Naive thymus-derived CD4-positive, alpha-beta T cell (primary cell): Measurements from ENCODE around the gene ZCCHC14. TPM values are rescaled to one million over a fixed set of nuclear protein-coding genes. Genes with fewer than 3 reads are reported as not detected.

Experiments used
- ATAC-seq: fragments of 150-1000 bp; cut with Tn5 transposase; 2 replicates; pipeline ENCODE4 v1.10.0; 2021; ENCODE audit warnings: mild to moderate bottlenecking, moderate library complexity
- CTCF ChIA-PET: fragments of 350-600 bp; sonication (Branson Sonifier 250); formaldehyde crosslinking; loops from one replicate; lab custom pipeline; 2021; ENCODE audit warnings: antibody characterized with exemption; lab: Charles Lee
- POLR2A ChIA-PET: fragments of 350-600 bp; sonication (Branson Sonifier 250); formaldehyde crosslinking; loops from one replicate; lab custom pipeline; 2021; ENCODE audit warnings: antibody characterized with exemption, inconsistent platforms; lab: Charles Lee
- DNase-seq, 9 donors: peaks; one replicate each; pipeline versions ENCODE4 v3.0.0 to v3.0.0-alpha.2; 2020 to 2022; ENCODE audit warnings: mixed read lengths in 1 of 9
- H3K27ac ChIP-seq: one replicate; pipeline ENCODE4 v1.7.0; 2013; ENCODE audit warnings: mild to moderate bottlenecking, low read depth, low read length, moderate library complexity
- H3K27me3 ChIP-seq, 2 donors: one replicate each; pipeline ENCODE4 v1.7.0; 2013; ENCODE audit warnings: low read length in 2 of 2, mild to moderate bottlenecking in 2 of 2, moderate library complexity in 2 of 2; ENCODE audit not compliant: control insufficient read depth in 2 of 2, insufficient read depth in 2 of 2
- H3K36me3 ChIP-seq, 3 experiments: 1 replicate in 2 of 3; 2 replicates in 1 of 3; pipeline ENCODE4 v1.7.0; 2013; ENCODE audit warnings: low read length in 3 of 3, mild to moderate bottlenecking in 3 of 3, moderate library complexity in 1 of 3; ENCODE audit not compliant: insufficient read depth in 3 of 3, control insufficient read depth in 2 of 3
- H3K4me1 ChIP-seq, 2 donors: one replicate each; pipeline ENCODE4 v1.7.0; 2013; ENCODE audit warnings: low read length in 2 of 2, mild to moderate bottlenecking in 2 of 2, moderate library complexity in 1 of 2; ENCODE audit not compliant: control insufficient read depth in 2 of 2, insufficient read depth in 2 of 2
- H3K4me3 ChIP-seq: 2 replicates; pipeline ENCODE4 v1.7.0; 2013; ENCODE audit warnings: mild to moderate bottlenecking, low read length
- H3K9me3 ChIP-seq, 3 experiments: 1 replicate in 2 of 3; 2 replicates in 1 of 3; pipeline ENCODE4 v1.7.0; 2013; ENCODE audit warnings: low read length in 3 of 3; ENCODE audit not compliant: control insufficient read depth in 2 of 3
- H3K27ac Mint-ChIP-seq, 9 donors: one replicate each; pipeline ENCODE4 v1.8.0; 2020 to 2022; ENCODE audit warnings: mixed read lengths in 9 of 9, mild to moderate bottlenecking in 8 of 9, moderate library complexity in 5 of 9, inconsistent platforms in 2 of 9
- H3K27me3 Mint-ChIP-seq, 5 donors: one replicate each; pipeline ENCODE4 v1.8.0; 2021 to 2022; ENCODE audit warnings: mixed read lengths in 5 of 5, mild to moderate bottlenecking in 1 of 5
- H3K36me3 Mint-ChIP-seq, 5 donors: one replicate each; pipeline ENCODE4 v1.8.0; 2020 to 2022; ENCODE audit warnings: mixed read lengths in 5 of 5, mild to moderate bottlenecking in 3 of 5, inconsistent platforms in 1 of 5
- H3K4me1 Mint-ChIP-seq, 7 donors: one replicate each; pipeline ENCODE4 v1.8.0; 2020 to 2022; ENCODE audit warnings: mixed read lengths in 7 of 7, mild to moderate bottlenecking in 3 of 7, inconsistent platforms in 1 of 7
- H3K4me3 Mint-ChIP-seq, 10 donors: one replicate each; pipeline ENCODE4 v1.8.0; 2020 to 2022; ENCODE audit warnings: mild to moderate bottlenecking in 10 of 10, mixed read lengths in 10 of 10, moderate library complexity in 6 of 10, inconsistent platforms in 2 of 10
- H3K9me3 Mint-ChIP-seq, 11 donors: one replicate each; pipeline ENCODE4 v1.8.0; 2020 to 2022; ENCODE audit warnings: mixed read lengths in 11 of 11, mild to moderate bottlenecking in 4 of 11, inconsistent platforms in 1 of 11, moderate library complexity in 1 of 11
- intact Hi-C, 2 donors: fragments of 100-400 bp; cut with micrococcal nuclease; formaldehyde crosslinking; loops; one replicate each; pipeline ENCODE4 v1.15.1; 2023
- polyA plus RNA-seq, 2 donors: library from polyadenylated mRNA; unstranded; fragments of 300-500 nt; fragmentation: Illumina TruSeq; gene quantifications; one replicate each; pipeline ENCODE4 v1.2.3, GENCODE V29; 2021
- total RNA-seq, 6 experiments: library from RNA in 5 of 6; stranded (reverse) in 5 of 6; gene quantifications; 1 replicate in 5 of 6; 2 replicates in 1 of 6; pipeline ENCODE4 v1.2.3 and lab custom pipeline; 2021 to 2026

Gene ZCCHC14
- total and polyA plus RNA-seq, 7 experiments from 2014 or later: 0.64 to 34.2 (median 18.3) TPM

DNA sequence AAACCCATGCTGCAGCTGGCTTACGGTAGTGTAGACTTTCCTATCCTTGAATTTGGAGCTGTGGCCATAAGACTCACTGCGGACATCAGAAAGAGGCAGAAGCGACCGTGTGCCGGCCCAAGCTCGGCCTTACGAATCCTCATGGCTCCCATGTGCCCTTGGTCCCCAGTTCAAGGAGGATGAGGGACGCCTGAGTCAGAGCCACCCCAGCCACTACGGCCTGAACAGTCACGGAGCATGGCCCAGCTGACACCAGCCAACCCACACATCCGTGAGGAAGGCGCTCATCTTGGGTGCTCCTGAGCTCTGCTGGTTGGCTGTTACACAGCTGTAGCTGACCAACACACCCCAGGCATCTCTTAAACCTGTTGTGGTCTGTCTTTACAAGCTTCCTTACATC is 44.0 kb downstream of the ZCCHC14 start:
- intact Hi-C loops: no loop called here
- no peak overlapping the region for H3K4me3 Mint-ChIP-seq
- H3K9me3 ChIP-seq: no peaks in the 10 kb centered on the region
- POLR2A ChIA-PET: no interaction called here
- H3K27me3 Mint-ChIP-seq: no peaks in the 10 kb centered on the region
- no peak overlapping the region for H3K27ac ChIP-seq
- H3K27me3 ChIP-seq: no peaks in the 10 kb centered on the region
- peaks cover 12 to 65% (median 32%) of the 10 kb centered on the region in 5 donors for H3K36me3 Mint-ChIP-seq
- no peaks in the 10 kb centered on the region for H3K4me1 ChIP-seq
- no peak for ATAC-seq
- no peaks in the 10 kb centered on the region for H3K9me3 Mint-ChIP-seq
- no peak overlapping the region for H3K4me3 ChIP-seq
- no peak for DNase-seq
- CTCF ChIA-PET: no interaction called here
- peak overlapping the region in 2 of 9 donors; percentile 51 to 81 for H3K27ac Mint-ChIP-seq
- H3K36me3 ChIP-seq: peaks cover 0 to 55% (median 0%) of the 10 kb centered on the region in 3 experiments
- peaks cover 0 to 19% (median 5%) of the 10 kb centered on the region in 7 donors for H3K4me1 Mint-ChIP-seq

- H3K27ac ChIP-seq: no peak overlapping the region
- Mint-ChIP-seq H3K27me3 (no peaks in the 10 kb centered on the region), H3K27ac (peak overlapping the region in 1 of 9 donors; percentile 71), H3K4me3 (no peak overlapping the region), H3K9me3 (no peaks in the 10 kb centered on the region), H3K36me3 (peaks cover 12 to 56% (median 34%) of the 10 kb centered on the region in 5 donors), H3K4me1 (peaks cover 0 to 11% (median 5%) of the 10 kb centered on the region in 7 donors)
- peaks cover 0 to 40% (median 0%) of the 10 kb centered on the region in 3 experiments for H3K36me3 ChIP-seq
- no peaks in the 10 kb centered on the region for H3K27me3 ChIP-seq
- CTCF ChIA-PET: no interaction called here
- no peaks in the 10 kb centered on the region for H3K4me1 ChIP-seq
- POLR2A ChIA-PET: no interaction called here
- H3K9me3 ChIP-seq: no peaks in the 10 kb centered on the region
- DNase-seq (no peak), ATAC-seq (no peak)
- intact Hi-C loops: no loop called here
- no peak overlapping the region for H3K4me3 ChIP-seq
Observed at GRCh38 chr16:87447323-87447722, 45.5 kb downstream of the ZCCHC14 start.

DNA sequence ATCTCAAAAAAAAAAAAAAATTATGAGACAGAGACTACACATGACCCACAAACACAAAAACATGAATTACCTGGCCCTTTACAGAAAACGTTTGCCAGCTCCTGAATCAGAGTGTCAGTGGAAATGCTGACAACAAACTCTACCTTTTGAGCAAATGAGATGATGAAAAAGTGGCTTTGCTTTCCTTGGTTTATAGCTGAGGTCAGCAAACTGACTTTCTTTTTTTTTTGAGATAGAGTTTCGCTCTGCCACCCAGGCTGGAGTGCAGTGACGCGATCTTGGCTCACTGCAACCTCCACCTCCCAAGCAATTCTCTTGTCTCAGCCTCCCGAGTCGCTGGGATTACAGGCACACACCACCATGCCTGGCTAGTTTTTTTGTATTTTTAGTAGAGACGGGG is 46.3 kb downstream of the ZCCHC14 start:
- Mint-ChIP-seq H3K27ac (no peak overlapping the region), H3K4me1 (peaks cover 0 to 9% (median 4%) of the 10 kb centered on the region in 7 donors), H3K27me3 (no peaks in the 10 kb centered on the region), H3K4me3 (no peak overlapping the region), H3K36me3 (peaks cover 12 to 55% (median 33%) of the 10 kb centered on the region in 5 donors), H3K9me3 (no peaks in the 10 kb centered on the region)
- Histone ChIP-seq H3K36me3 (peaks cover 0 to 37% (median 0%) of the 10 kb centered on the region in 3 experiments), H3K4me3 (no peak overlapping the region), H3K27me3 (no peaks in the 10 kb centered on the region), H3K27ac (no peak overlapping the region), H3K9me3 (no peaks in the 10 kb centered on the region), H3K4me1 (no peaks in the 10 kb centered on the region)
- ATAC-seq (no peak), DNase-seq (no peak)
- intact Hi-C loops: no loop called here
- ChIA-PET CTCF (interaction anchor here (0.6 to 0.7 kb wide), 2 partner anchors 42 to 191 kb away, joined by 4 read pairs; no protein-coding TSS in a partner anchor), POLR2A (no interaction called here)

DNA sequence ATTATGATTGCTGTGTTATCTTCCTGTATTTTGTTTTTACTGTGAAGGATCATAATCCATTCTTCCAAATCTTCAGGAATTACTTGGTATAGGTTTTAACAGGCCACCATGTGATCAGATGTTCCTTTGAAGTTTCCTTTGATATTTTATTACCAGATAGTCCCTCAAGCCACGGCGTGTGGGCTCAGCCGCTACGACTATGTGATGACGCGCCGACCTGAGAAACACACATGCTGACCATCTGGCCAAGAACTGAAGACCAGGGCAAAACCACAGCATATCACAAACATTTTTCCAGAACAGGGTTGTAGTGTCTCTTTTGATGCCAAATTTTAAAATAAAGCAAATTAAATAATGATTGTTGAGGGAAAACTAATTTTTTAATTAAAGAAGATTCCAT is 47.3 kb downstream of the ZCCHC14 start:
- no peak overlapping the region for H3K4me3 Mint-ChIP-seq
- DNase-seq (no peak), ATAC-seq (no peak)
- peaks cover 0 to 8% (median 4%) of the 10 kb centered on the region in 7 donors for H3K4me1 Mint-ChIP-seq
- Histone ChIP-seq H3K27ac (no peak overlapping the region), H3K4me1 (no peaks in the 10 kb centered on the region), H3K36me3 (peaks cover 0 to 36% (median 0%) of the 10 kb centered on the region in 3 experiments), H3K27me3 (no peaks in the 10 kb centered on the region), H3K9me3 (no peaks in the 10 kb centered on the region), H3K4me3 (no peak overlapping the region)
- ChIA-PET CTCF (no interaction called here), POLR2A (no interaction called here)
- intact Hi-C loops: no loop called here
- H3K36me3 Mint-ChIP-seq: peaks cover 12 to 59% (median 34%) of the 10 kb centered on the region in 5 donors
- H3K27me3 Mint-ChIP-seq: no peaks in the 10 kb centered on the region
- no peaks in the 10 kb centered on the region for H3K9me3 Mint-ChIP-seq
- H3K27ac Mint-ChIP-seq: peak overlapping the region in 1 of 9 donors; percentile 47

- Mint-ChIP-seq H3K27me3 (no peaks in the 10 kb centered on the region), H3K4me1 (peaks cover 0 to 8% (median 4%) of the 10 kb centered on the region in 7 donors), H3K27ac (no peak overlapping the region), H3K9me3 (no peaks in the 10 kb centered on the region), H3K4me3 (no peak overlapping the region), H3K36me3 (peaks cover 12 to 53% (median 34%) of the 10 kb centered on the region in 5 donors)
- Histone ChIP-seq H3K36me3 (peaks cover 0 to 35% (median 0%) of the 10 kb centered on the region in 3 experiments), H3K4me1 (no peaks in the 10 kb centered on the region), H3K9me3 (no peaks in the 10 kb centered on the region), H3K27ac (no peak overlapping the region), H3K27me3 (no peaks in the 10 kb centered on the region), H3K4me3 (no peak overlapping the region)
- DNase-seq (no peak), ATAC-seq (no peak)
- ChIA-PET CTCF (no interaction called here), POLR2A (no interaction called here)
- intact Hi-C loops: no loop called here
Observed at GRCh38 chr16:87443964-87444363, 48.9 kb downstream of the ZCCHC14 start.

- Mint-ChIP-seq H3K27me3 (no peaks in the 10 kb centered on the region), H3K27ac (peak overlapping the region in 1 of 9 donors; percentile 10), H3K36me3 (peaks cover 9 to 43% (median 27%) of the 10 kb centered on the region in 5 donors), H3K9me3 (no peaks in the 10 kb centered on the region), H3K4me1 (peaks cover 0 to 12% (median 4%) of the 10 kb centered on the region in 7 donors), H3K4me3 (no peak overlapping the region)
- Histone ChIP-seq H3K36me3 (peaks cover 0 to 25% (median 0%) of the 10 kb centered on the region in 3 experiments), H3K4me3 (no peak overlapping the region), H3K9me3 (no peaks in the 10 kb centered on the region), H3K27me3 (no peaks in the 10 kb centered on the region), H3K4me1 (no peaks in the 10 kb centered on the region), H3K27ac (no peak overlapping the region)
- ATAC-seq (no peak), DNase-seq (no peak)
- intact Hi-C loops: no loop called here
- ChIA-PET CTCF (no interaction called here), POLR2A (no interaction called here)
Observed at GRCh38 chr16:87443016-87443415, 49.8 kb downstream of the ZCCHC14 start.

- no peaks in the 10 kb centered on the region for H3K27me3 ChIP-seq
- peaks cover 0 to 13% (median 4%) of the 10 kb centered on the region in 7 donors for H3K4me1 Mint-ChIP-seq
- H3K9me3 Mint-ChIP-seq: no peaks in the 10 kb centered on the region
- DNase-seq (no peak), ATAC-seq (no peak)
- no peak overlapping the region for H3K4me3 ChIP-seq
- intact Hi-C loops: no loop called here
- no peak overlapping the region for H3K27ac ChIP-seq
- H3K4me3 Mint-ChIP-seq: no peak overlapping the region
- H3K27me3 Mint-ChIP-seq: no peaks in the 10 kb centered on the region
- POLR2A ChIA-PET: no interaction called here
- peaks cover 9 to 39% (median 25%) of the 10 kb centered on the region in 5 donors for H3K36me3 Mint-ChIP-seq
- H3K9me3 ChIP-seq: no peaks in the 10 kb centered on the region
- H3K36me3 ChIP-seq: peaks cover 0 to 21% (median 0%) of the 10 kb centered on the region in 3 experiments
- no peaks in the 10 kb centered on the region for H3K4me1 ChIP-seq
- CTCF ChIA-PET: no interaction called here
- no peak overlapping the region for H3K27ac Mint-ChIP-seq
Observed at GRCh38 chr16:87442581-87442966, 50.2 kb downstream of the ZCCHC14 start.
